ENCODE data around the gene HPSE2.

HPSE2 gene

GRCh38 chr10:98418665-98419468 lies 816.8 kb downstream of the HPSE2 start:
- no peak for DNase-seq (ENCODE audit: low read depth)
- H3K4me3 ChIP-seq (ENCODE audit: low read depth, low read length) = no peak overlapping the region
- TF ChIP-seq CTCF (IDR thresholded peaks at IDR 0.05; ENCODE audit: low read depth, low read length) (no peak), POLR2A (IDR thresholded peaks at IDR 0.05; ENCODE audit: extremely low read depth, insufficient read length) (no peak), MYC (IDR thresholded peaks at IDR 0.05; ENCODE audit: low read depth, low read length) (no peak), MAX (IDR thresholded peaks at IDR 0.05; ENCODE audit: low read depth, low read length) (no peak)

- no peak for TF ChIP-seq CTCF (IDR thresholded peaks at IDR 0.05; ENCODE audit: low read depth, low read length)
- TF ChIP-seq MAX (IDR thresholded peaks at IDR 0.05; ENCODE audit: low read depth, low read length) = no peak
- TF ChIP-seq MYC (IDR thresholded peaks at IDR 0.05; ENCODE audit: low read depth, low read length) = no peak
- TF ChIP-seq POLR2A (IDR thresholded peaks at IDR 0.05; ENCODE audit: extremely low read depth, insufficient read length) = no peak
- no peak for DNase-seq (ENCODE audit: low read depth)
- no peak overlapping the region for H3K4me3 ChIP-seq (ENCODE audit: low read depth, low read length)
Measured at GRCh38 chr10:98417973-98418664, 817.5 kb downstream of the HPSE2 start.

- DNase-seq (ENCODE audit: low read depth) = no peak
- TF ChIP-seq POLR2A (IDR thresholded peaks at IDR 0.05; ENCODE audit: extremely low read depth, insufficient read length) = no peak
- TF ChIP-seq MYC (IDR thresholded peaks at IDR 0.05; ENCODE audit: low read depth, low read length) = no peak
- no peak for TF ChIP-seq MAX (IDR thresholded peaks at IDR 0.05; ENCODE audit: low read depth, low read length)
- no peak for TF ChIP-seq CTCF (IDR thresholded peaks at IDR 0.05; ENCODE audit: low read depth, low read length)
- H3K4me3 ChIP-seq (ENCODE audit: low read depth, low read length) = no peak overlapping the region
Measured at GRCh38 chr10:98417481-98417959, 818.1 kb downstream of the HPSE2 start.

- no peak overlapping the region for H3K4me3 ChIP-seq (ENCODE audit: low read depth, low read length)
- TF ChIP-seq CTCF (IDR thresholded peaks at IDR 0.05; ENCODE audit: low read depth, low read length) (no peak), MYC (IDR thresholded peaks at IDR 0.05; ENCODE audit: low read depth, low read length) (no peak), POLR2A (IDR thresholded peaks at IDR 0.05; ENCODE audit: extremely low read depth, insufficient read length) (no peak), MAX (IDR thresholded peaks at IDR 0.05; ENCODE audit: low read depth, low read length) (no peak)
- DNase-seq (ENCODE audit: low read depth) = no peak
Measured at GRCh38 chr10:98416606-98417388, 818.9 kb downstream of the HPSE2 start.

GRCh38 chr10:98415731-98416119 lies 819.9 kb downstream of the HPSE2 start:
- no peak overlapping the region for H3K4me3 ChIP-seq (ENCODE audit: low read depth, low read length)
- DNase-seq (ENCODE audit: low read depth) = no peak
- TF ChIP-seq MAX (IDR thresholded peaks at IDR 0.05; ENCODE audit: low read depth, low read length) (no peak), CTCF (IDR thresholded peaks at IDR 0.05; ENCODE audit: low read depth, low read length) (no peak), MYC (IDR thresholded peaks at IDR 0.05; ENCODE audit: low read depth, low read length) (no peak), POLR2A (IDR thresholded peaks at IDR 0.05; ENCODE audit: extremely low read depth, insufficient read length) (no peak)
